Stimulated activated CD4-positive, alpha-beta T cell treated with anti-CD3 and anti-CD28 coated beads, Interleukin-12 subunit alpha, Interleukin-12 subunit beta, amount 100 ng/mL, for 4 hours (primary cell): ENCODE measurements around the gene ERICH4.
"Not testable (repeated sequence)": the region's sequence is repeated elsewhere in the genome, so short reads cannot be mapped to it uniquely, and the experiment has no call there.

ENCODE experiments used
- DNase-seq: peaks from one replicate; pipeline ENCODE4 v3.0.0-alpha.2; 2020

Gene ERICH4

GRCh38 chr19:41415154-41415571 is 27.8 kb upstream of the ERICH4 start:
- DNase-seq: no peak

GRCh38 chr19:41416194-41416674 is 26.7 kb upstream of the ERICH4 start:
- no peak for DNase-seq

GRCh38 chr19:41420101-41420880 is 22.7 kb upstream of the ERICH4 start:
- DNase-seq: no peak

- no peak for DNase-seq
Measured at GRCh38 chr19:41421314-41421713, 21.6 kb upstream of the ERICH4 start.

- no peak for DNase-seq
Measured at GRCh38 chr19:41421973-41422372, 21.0 kb upstream of the ERICH4 start.

GRCh38 chr19:41422456-41422855 is 20.5 kb upstream of the ERICH4 start:
- no peak for DNase-seq

- DNase-seq: no peak
Measured at GRCh38 chr19:41422955-41423354, 20.0 kb upstream of the ERICH4 start.

- no peak for DNase-seq
Measured at GRCh38 chr19:41424335-41425173, 18.4 kb upstream of the ERICH4 start.

- DNase-seq: no peak
Measured at GRCh38 chr19:41425174-41426115, 17.5 kb upstream of the ERICH4 start.

- DNase-seq: no peak
Measured at GRCh38 chr19:41426116-41426841, 16.7 kb upstream of the ERICH4 start.

- peak; percentile 45 for DNase-seq
Measured at GRCh38 chr19:41426952-41427646, 15.9 kb upstream of the ERICH4 start, which contains the start of gene B3GNT8. Gene B3GNT8 (minus strand): TSS chr19:41427374. CDS start chr19:41426778, 596 bp downstream.

- DNase-seq: no peak
Measured at GRCh38 chr19:41427647-41428480, 15.1 kb upstream of the ERICH4 start.

- no peak for DNase-seq
Measured at GRCh38 chr19:41428481-41428859, 14.5 kb upstream of the ERICH4 start.

GRCh38 chr19:41430922-41431321 is 12.0 kb upstream of the ERICH4 start:
- DNase-seq: no peak

- no peak for DNase-seq
Measured at GRCh38 chr19:41431426-41432386, 11.2 kb upstream of the ERICH4 start.

GRCh38 chr19:41433171-41433570 is 9.8 kb upstream of the ERICH4 start:
- no peak for DNase-seq

- no peak for DNase-seq
Measured at GRCh38 chr19:41434450-41434849, 8.5 kb upstream of the ERICH4 start.

- DNase-seq: not testable (repeated sequence)
Measured at GRCh38 chr19:41435376-41435775, 7.6 kb upstream of the ERICH4 start.
